Neural progenitor cell (in vitro differentiated cells): Measurements from ENCODE around the gene HOXC5.
A peak's percentile ranks its signal among the peaks of the same experiment; 100 is the strongest.

Experiments used
- EZH2phosphoT487 ChIP-seq: fragments of 200-600 bp; sonication (generic); IDR thresholded peaks from 2 replicates; pipeline ENCODE4 v1.6.1; 2017; ENCODE audit warnings: antibody characterized with exemption
- TF ChIP-seq, protein P1 (sequence below): fragments of 200-600 bp; sonication (generic); IDR thresholded peaks from 2 replicates; pipeline ENCODE4 v1.5.1; 2017; ENCODE audit warnings: antibody characterized with exemption, mild to moderate bottlenecking

DNA sequence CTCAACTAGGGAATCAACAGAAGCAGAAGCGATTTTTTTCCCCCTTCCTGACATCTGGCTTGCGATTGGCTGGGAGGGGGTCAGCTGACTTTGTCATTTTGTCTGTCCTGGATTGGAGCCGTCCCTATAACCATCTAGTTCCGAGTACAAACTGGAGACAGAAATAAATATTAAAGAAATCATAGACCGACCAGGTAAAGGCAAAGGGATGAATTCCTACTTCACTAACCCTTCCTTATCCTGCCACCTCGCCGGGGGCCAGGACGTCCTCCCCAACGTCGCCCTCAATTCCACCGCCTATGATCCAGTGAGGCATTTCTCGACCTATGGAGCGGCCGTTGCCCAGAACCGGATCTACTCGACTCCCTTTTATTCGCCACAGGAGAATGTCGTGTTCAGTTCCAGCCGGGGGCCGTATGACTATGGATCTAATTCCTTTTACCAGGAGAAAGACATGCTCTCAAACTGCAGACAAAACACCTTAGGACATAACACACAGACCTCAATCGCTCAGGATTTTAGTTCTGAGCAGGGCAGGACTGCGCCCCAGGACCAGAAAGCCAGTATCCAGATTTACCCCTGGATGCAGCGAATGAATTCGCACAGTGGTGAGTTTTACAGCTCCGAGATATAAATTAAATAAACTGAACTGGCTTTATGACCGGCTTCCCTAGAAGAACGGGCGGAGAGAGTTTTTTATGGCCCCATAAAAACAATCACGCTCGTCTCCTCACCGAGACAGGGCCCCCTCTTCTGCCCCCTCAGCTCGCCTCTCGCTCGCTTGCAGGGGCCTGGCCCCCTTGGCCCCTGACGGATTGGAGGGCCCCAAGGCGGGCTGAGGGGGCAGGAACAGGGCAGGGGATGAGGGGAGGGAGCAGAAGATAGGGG lies 4.3 kb upstream of the HOXC5 start, which contains the start of gene HOXC6:
- TF ChIP-seq, protein P1, sequence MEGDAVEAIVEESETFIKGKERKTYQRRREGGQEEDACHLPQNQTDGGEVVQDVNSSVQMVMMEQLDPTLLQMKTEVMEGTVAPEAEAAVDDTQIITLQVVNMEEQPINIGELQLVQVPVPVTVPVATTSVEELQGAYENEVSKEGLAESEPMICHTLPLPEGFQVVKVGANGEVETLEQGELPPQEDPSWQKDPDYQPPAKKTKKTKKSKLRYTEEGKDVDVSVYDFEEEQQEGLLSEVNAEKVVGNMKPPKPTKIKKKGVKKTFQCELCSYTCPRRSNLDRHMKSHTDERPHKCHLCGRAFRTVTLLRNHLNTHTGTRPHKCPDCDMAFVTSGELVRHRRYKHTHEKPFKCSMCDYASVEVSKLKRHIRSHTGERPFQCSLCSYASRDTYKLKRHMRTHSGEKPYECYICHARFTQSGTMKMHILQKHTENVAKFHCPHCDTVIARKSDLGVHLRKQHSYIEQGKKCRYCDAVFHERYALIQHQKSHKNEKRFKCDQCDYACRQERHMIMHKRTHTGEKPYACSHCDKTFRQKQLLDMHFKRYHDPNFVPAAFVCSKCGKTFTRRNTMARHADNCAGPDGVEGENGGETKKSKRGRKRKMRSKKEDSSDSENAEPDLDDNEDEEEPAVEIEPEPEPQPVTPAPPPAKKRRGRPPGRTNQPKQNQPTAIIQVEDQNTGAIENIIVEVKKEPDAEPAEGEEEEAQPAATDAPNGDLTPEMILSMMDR = no peak
- peak; percentile 69 for TF ChIP-seq EZH2phosphoT487
